ENCODE data around the gene CPED1.

- no peak for TF ChIP-seq EP300 (IDR thresholded peaks at IDR 0.05)
- no peak for TF ChIP-seq CTCF (IDR thresholded peaks at IDR 0.05)
- TF ChIP-seq POLR2A (IDR thresholded peaks at IDR 0.05), result no peak
Observed at GRCh38 chr7:121101083-121101482, 112.6 kb downstream of the CPED1 start.

All from tibial nerve (tissue), 4 donors.